ENCODE data around the gene SPINK4.

Gene SPINK4

DNA sequence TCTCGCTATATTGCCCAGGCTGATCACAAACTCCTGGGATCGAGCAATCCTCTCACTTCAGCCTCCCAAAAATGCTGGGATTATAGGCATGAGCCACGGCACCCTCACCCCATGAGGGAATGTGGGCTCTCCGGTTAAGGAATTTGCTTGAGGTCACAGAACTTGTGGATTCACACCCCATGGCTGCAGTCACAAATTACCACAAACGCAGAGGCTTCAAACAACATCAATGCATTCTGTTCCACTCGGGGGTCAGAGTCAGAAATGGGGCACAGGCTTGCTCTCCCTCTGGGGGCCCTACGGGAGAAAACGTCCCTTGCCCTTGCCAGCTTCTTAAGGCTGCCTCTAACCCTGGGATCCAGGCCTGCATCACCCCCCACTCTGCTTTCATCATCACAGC is 12.2 kb upstream of the SPINK4 start:
- Histone ChIP-seq H3K27ac (no peak overlapping the region), H3K4me2 (ENCODE audit: low read length) (no peak overlapping the region), H3K27me3 (ENCODE audit: control insufficient read depth, insufficient read depth, low read length) (no peaks in the 10 kb centered on the region), H3K36me3 (ENCODE audit: control insufficient read depth, insufficient read depth, low read length) (no peaks in the 10 kb centered on the region), H3K4me1 (no peaks in the 10 kb centered on the region), H3K79me2 (no peaks in the 10 kb centered on the region), H2AFZ (no peak overlapping the region), H3K9ac (no peak overlapping the region), H3K4me3 (ENCODE audit: low read depth, low read length) (no peak overlapping the region), H3K9me3 (ENCODE audit: control insufficient read depth, low read length) (no peaks in the 10 kb centered on the region)
- TF ChIP-seq, protein P1, sequence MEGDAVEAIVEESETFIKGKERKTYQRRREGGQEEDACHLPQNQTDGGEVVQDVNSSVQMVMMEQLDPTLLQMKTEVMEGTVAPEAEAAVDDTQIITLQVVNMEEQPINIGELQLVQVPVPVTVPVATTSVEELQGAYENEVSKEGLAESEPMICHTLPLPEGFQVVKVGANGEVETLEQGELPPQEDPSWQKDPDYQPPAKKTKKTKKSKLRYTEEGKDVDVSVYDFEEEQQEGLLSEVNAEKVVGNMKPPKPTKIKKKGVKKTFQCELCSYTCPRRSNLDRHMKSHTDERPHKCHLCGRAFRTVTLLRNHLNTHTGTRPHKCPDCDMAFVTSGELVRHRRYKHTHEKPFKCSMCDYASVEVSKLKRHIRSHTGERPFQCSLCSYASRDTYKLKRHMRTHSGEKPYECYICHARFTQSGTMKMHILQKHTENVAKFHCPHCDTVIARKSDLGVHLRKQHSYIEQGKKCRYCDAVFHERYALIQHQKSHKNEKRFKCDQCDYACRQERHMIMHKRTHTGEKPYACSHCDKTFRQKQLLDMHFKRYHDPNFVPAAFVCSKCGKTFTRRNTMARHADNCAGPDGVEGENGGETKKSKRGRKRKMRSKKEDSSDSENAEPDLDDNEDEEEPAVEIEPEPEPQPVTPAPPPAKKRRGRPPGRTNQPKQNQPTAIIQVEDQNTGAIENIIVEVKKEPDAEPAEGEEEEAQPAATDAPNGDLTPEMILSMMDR (IDR thresholded peaks at IDR 0.05) = no peak

DNA sequence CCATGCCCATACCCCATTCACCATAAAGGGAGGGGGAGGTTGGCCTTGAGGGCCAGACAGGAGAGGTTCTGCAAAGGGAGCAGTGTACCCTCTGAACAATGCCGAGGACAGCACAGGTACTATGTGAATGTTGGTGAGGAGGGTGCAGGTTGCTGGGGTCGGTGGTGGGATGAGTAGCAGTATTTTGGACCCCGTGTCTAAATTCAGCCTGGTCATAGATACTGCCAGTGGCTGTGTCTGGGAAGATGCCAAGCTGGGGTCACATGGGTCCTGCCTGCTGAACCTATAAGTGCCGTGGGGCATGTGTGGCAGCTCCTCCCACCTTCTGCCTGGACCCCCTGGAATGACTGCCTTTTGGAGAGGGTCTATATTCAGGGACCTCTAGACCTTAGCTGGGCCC is 11.4 kb upstream of the SPINK4 start:
- H3K9ac ChIP-seq = no peak overlapping the region
- TF ChIP-seq, protein P1 (IDR thresholded peaks at IDR 0.05) = no peak
- no peak overlapping the region for H2AFZ ChIP-seq
- no peaks in the 10 kb centered on the region for H3K9me3 ChIP-seq (ENCODE audit: control insufficient read depth, low read length)
- H3K4me3 ChIP-seq (ENCODE audit: low read depth, low read length) = no peak overlapping the region
- H3K36me3 ChIP-seq (ENCODE audit: control insufficient read depth, insufficient read depth, low read length) = no peaks in the 10 kb centered on the region
- no peaks in the 10 kb centered on the region for H3K79me2 ChIP-seq
- no peak overlapping the region for H3K27ac ChIP-seq
- peaks cover under 1% of the 10 kb centered on the region for H3K4me1 ChIP-seq
- no peaks in the 10 kb centered on the region for H3K27me3 ChIP-seq (ENCODE audit: control insufficient read depth, insufficient read depth, low read length)
- H3K4me2 ChIP-seq (ENCODE audit: low read length) = no peak overlapping the region

DNA sequence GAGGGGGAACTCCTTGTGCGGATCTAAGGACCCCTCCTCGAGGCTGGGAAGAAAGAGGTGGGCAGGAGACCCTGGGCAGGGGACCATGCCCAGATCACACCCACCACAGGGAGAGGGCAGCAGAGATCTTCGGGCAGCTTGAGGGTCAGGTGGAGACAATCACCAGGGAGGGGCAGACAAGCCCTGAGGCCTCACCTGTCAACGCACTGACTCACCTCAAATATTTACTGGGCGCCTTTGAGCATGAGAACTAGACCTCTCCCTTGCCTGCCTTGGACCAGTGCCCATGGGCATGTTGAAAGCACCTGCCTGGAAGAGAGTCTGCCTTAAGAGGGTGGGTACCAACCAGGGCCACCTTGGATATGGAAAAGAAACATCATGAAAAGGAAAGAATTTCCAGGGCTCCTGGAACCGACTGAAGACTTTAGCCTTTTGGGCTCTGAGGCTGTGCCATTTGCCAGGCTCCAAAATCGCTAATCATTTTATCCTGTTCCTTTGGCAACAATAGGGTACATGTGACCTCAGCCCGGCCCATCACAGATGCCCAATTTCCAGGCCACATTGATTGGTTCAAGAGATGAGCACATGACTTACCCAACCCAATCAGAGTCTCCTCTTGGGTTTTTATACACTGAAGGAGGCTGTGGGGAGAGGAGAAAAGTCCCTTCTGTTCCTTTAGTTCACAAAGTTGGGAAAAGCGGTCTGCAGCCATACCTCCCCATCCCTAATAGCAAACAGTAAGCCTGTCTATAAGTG is 10.4 kb upstream of the SPINK4 start:
- no peak overlapping the region for H3K4me3 ChIP-seq (ENCODE audit: low read depth, low read length)
- H2AFZ ChIP-seq = no peak overlapping the region
- TF ChIP-seq, protein P1 (IDR thresholded peaks at IDR 0.05) = peak; percentile 39
- H3K9me3 ChIP-seq (ENCODE audit: control insufficient read depth, low read length) = no peaks in the 10 kb centered on the region
- H3K4me1 ChIP-seq = peaks cover 9% of the 10 kb centered on the region
- no peak overlapping the region for H3K4me2 ChIP-seq (ENCODE audit: low read length)
- H3K9ac ChIP-seq = no peak overlapping the region
- H3K36me3 ChIP-seq (ENCODE audit: control insufficient read depth, insufficient read depth, low read length) = no peaks in the 10 kb centered on the region
- no peaks in the 10 kb centered on the region for H3K27me3 ChIP-seq (ENCODE audit: control insufficient read depth, insufficient read depth, low read length)
- H3K27ac ChIP-seq = no peak overlapping the region
- no peaks in the 10 kb centered on the region for H3K79me2 ChIP-seq

DNA sequence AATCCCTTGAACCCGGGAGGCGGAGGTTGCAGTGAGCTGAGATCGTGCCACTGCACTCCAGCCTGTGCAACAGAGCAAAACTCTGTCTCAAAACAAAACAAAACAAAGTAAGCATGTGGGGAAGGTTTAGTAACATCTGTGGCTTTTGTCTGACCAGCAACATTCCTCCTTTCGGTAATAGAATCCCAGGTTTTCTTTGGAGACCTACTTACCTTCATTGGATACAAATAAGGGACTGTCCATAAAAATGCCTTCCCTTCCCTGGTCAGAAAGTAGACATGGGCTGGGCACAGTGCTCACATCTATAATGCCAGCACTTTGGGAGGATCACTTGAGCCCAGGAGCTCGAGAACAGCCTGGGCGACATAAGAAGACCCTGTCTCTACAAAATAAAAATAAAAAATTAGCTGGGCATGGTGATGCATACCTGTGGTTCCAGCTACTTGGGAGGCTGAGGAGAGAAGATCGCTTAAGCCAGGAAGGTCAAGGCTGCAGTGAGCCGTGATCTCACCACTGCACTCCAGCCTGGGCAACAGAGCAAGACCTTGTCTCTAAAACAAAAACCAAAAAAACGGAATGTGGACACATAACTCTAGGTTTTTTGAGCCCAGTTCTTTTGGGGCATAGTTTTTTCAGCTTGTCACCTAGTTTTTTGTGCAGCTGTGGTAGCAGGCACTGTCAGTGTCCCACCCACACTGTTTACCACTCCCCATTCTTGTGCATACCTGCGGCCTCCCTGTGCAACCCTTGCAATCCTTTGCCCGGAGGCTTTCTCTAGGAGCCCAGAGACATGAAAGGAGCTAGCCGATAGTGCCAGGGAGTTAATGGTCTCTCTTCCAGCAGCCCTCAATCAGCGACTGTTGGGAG is 9.0 kb upstream of the SPINK4 start:
- no peak overlapping the region for H3K4me2 ChIP-seq (ENCODE audit: low read length)
- no peaks in the 10 kb centered on the region for H3K36me3 ChIP-seq (ENCODE audit: control insufficient read depth, insufficient read depth, low read length)
- H3K4me3 ChIP-seq (ENCODE audit: low read depth, low read length) = no peak overlapping the region
- H3K9me3 ChIP-seq (ENCODE audit: control insufficient read depth, low read length) = no peaks in the 10 kb centered on the region
- no peak overlapping the region for H2AFZ ChIP-seq
- no peaks in the 10 kb centered on the region for H3K27me3 ChIP-seq (ENCODE audit: control insufficient read depth, insufficient read depth, low read length)
- no peak overlapping the region for H3K9ac ChIP-seq
- TF ChIP-seq, protein P1 (IDR thresholded peaks at IDR 0.05) = no peak
- H3K27ac ChIP-seq = no peak overlapping the region
- H3K79me2 ChIP-seq = no peaks in the 10 kb centered on the region
- peaks cover 9% of the 10 kb centered on the region for H3K4me1 ChIP-seq

Measured in parathyroid adenoma (tissue), 2 donors.